Left forelimb (tissue), 1 donor: ENCODE data around the gene SPEF2.
"Not testable (repeated sequence)": the region's sequence is repeated elsewhere in the genome, so short reads cannot be mapped to it uniquely, and the experiment has no call there.

ENCODE experiments used
- DNase-seq: peaks from one replicate; pipeline ENCODE4 v3.0.0-alpha.2; 2018; ENCODE audit warnings: low spot score

The SPEF2 gene

GRCh38 chr5:35651002-35651756, 33.5 kb downstream of the SPEF2 start:
- no peak for DNase-seq

GRCh38 chr5:35656721-35657120, 39.1 kb downstream of the SPEF2 start:
- DNase-seq = no peak

GRCh38 chr5:35657877-35658276, 40.2 kb downstream of the SPEF2 start:
- no peak for DNase-seq

GRCh38 chr5:35659556-35659955, 41.9 kb downstream of the SPEF2 start:
- no peak for DNase-seq

GRCh38 chr5:35660451-35660850, 42.8 kb downstream of the SPEF2 start:
- no peak for DNase-seq

GRCh38 chr5:35664584-35664983, 46.9 kb downstream of the SPEF2 start:
- DNase-seq = no peak

GRCh38 chr5:35665096-35665495, 47.4 kb downstream of the SPEF2 start:
- no peak for DNase-seq

- no peak for DNase-seq
Measured at GRCh38 chr5:35668319-35668718, 50.7 kb downstream of the SPEF2 start.

GRCh38 chr5:35668794-35669193, 51.1 kb downstream of the SPEF2 start:
- DNase-seq = no peak

GRCh38 chr5:35671541-35672295, 54.1 kb downstream of the SPEF2 start:
- no peak for DNase-seq

- not testable (repeated sequence) for DNase-seq
Measured at GRCh38 chr5:35672296-35672655, 54.6 kb downstream of the SPEF2 start.

GRCh38 chr5:35672995-35673394, 55.3 kb downstream of the SPEF2 start:
- no peak for DNase-seq

- no peak for DNase-seq
Measured at GRCh38 chr5:35674049-35674448, 56.4 kb downstream of the SPEF2 start.

GRCh38 chr5:35675392-35675791, 57.7 kb downstream of the SPEF2 start:
- DNase-seq = no peak

GRCh38 chr5:35677878-35678277, 60.2 kb downstream of the SPEF2 start:
- no peak for DNase-seq

- no peak for DNase-seq
Measured at GRCh38 chr5:35678661-35679060, 61.0 kb downstream of the SPEF2 start.

GRCh38 chr5:35679357-35679756, 61.7 kb downstream of the SPEF2 start:
- no peak for DNase-seq

GRCh38 chr5:35681911-35682310, 64.2 kb downstream of the SPEF2 start:
- no peak for DNase-seq

- DNase-seq = no peak
Measured at GRCh38 chr5:35683466-35683865, 65.8 kb downstream of the SPEF2 start.

- DNase-seq = no peak
Measured at GRCh38 chr5:35685161-35685560, 67.5 kb downstream of the SPEF2 start.

GRCh38 chr5:35687961-35688360, 70.3 kb downstream of the SPEF2 start:
- DNase-seq = no peak

GRCh38 chr5:35694481-35694880, 76.8 kb downstream of the SPEF2 start:
- DNase-seq = no peak

GRCh38 chr5:35698047-35698808, 80.6 kb downstream of the SPEF2 start:
- no peak for DNase-seq
